SU-DHL-6 (cell line): ENCODE measurements around the gene VEGFB.

Experiments used
- EZH2phosphoT487 ChIP-seq: fragments of 200-600 bp; sonication (generic), shearing (Covaris generic); conservative IDR thresholded peaks from 2 replicates; pipeline ENCODE4 v1.6.1; 2018; ENCODE audit warnings: mild to moderate bottlenecking, antibody characterized with exemption, low read length, moderate library complexity, mixed read lengths
- TF ChIP-seq, protein P1 (sequence below): fragments of 200-600 bp; sonication (generic); IDR thresholded peaks from one replicate; pipeline ENCODE4 v1.5.1; 2017; ENCODE audit warnings: antibody characterized with exemption, mild to moderate bottlenecking, low read length, moderate library complexity; ENCODE audit not compliant: insufficient read depth, poor library complexity, severe bottlenecking

GRCh38 chr11:64267207-64267945 lies 33.0 kb downstream of the VEGFB start:
- TF ChIP-seq, protein P1, sequence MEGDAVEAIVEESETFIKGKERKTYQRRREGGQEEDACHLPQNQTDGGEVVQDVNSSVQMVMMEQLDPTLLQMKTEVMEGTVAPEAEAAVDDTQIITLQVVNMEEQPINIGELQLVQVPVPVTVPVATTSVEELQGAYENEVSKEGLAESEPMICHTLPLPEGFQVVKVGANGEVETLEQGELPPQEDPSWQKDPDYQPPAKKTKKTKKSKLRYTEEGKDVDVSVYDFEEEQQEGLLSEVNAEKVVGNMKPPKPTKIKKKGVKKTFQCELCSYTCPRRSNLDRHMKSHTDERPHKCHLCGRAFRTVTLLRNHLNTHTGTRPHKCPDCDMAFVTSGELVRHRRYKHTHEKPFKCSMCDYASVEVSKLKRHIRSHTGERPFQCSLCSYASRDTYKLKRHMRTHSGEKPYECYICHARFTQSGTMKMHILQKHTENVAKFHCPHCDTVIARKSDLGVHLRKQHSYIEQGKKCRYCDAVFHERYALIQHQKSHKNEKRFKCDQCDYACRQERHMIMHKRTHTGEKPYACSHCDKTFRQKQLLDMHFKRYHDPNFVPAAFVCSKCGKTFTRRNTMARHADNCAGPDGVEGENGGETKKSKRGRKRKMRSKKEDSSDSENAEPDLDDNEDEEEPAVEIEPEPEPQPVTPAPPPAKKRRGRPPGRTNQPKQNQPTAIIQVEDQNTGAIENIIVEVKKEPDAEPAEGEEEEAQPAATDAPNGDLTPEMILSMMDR, result no peak
- TF ChIP-seq EZH2phosphoT487, result no peak
